ENCODE measurements around the gene SPTBN2.

Gene SPTBN2

GRCh38 chr11:66723693-66724092, 5.3 kb downstream of the SPTBN2 start:
- DNase-seq: no peak

- DNase-seq: no peak
Observed at GRCh38 chr11:66722745-66723651, 6.0 kb downstream of the SPTBN2 start.

- no peak for DNase-seq
Observed at GRCh38 chr11:66721939-66722338, 7.1 kb downstream of the SPTBN2 start.

- no peak for DNase-seq
Observed at GRCh38 chr11:66720899-66721470, 8.0 kb downstream of the SPTBN2 start.

GRCh38 chr11:66720223-66720898, 8.7 kb downstream of the SPTBN2 start:
- DNase-seq: peak; percentile 15

- no peak for DNase-seq
Observed at GRCh38 chr11:66719111-66719872, 9.7 kb downstream of the SPTBN2 start.

GRCh38 chr11:66718320-66718971, 10.6 kb downstream of the SPTBN2 start:
- no peak for DNase-seq

- DNase-seq: no peak
Observed at GRCh38 chr11:66717925-66718319, 11.1 kb downstream of the SPTBN2 start.

GRCh38 chr11:66716996-66717395, 12.0 kb downstream of the SPTBN2 start:
- no peak for DNase-seq

- DNase-seq: no peak
Observed at GRCh38 chr11:66715346-66716085, 13.5 kb downstream of the SPTBN2 start.

- no peak for DNase-seq
Observed at GRCh38 chr11:66713746-66714480, 15.1 kb downstream of the SPTBN2 start.

- no peak for DNase-seq
Observed at GRCh38 chr11:66710384-66710930, 18.6 kb downstream of the SPTBN2 start.

GRCh38 chr11:66708701-66709100, 20.3 kb downstream of the SPTBN2 start:
- no peak for DNase-seq

- DNase-seq: no peak
Observed at GRCh38 chr11:66708094-66708493, 20.9 kb downstream of the SPTBN2 start.

GRCh38 chr11:66707486-66707885, 21.5 kb downstream of the SPTBN2 start:
- no peak for DNase-seq

GRCh38 chr11:66706989-66707388, 22.0 kb downstream of the SPTBN2 start:
- DNase-seq: no peak

GRCh38 chr11:66705587-66706335, 23.3 kb downstream of the SPTBN2 start:
- DNase-seq: no peak

GRCh38 chr11:66704659-66705360, 24.2 kb downstream of the SPTBN2 start:
- no peak for DNase-seq
